Measurements from ENCODE around the gene TUT4. TPM values are rescaled to one million over a fixed set of nuclear protein-coding genes. Genes with fewer than 3 reads are reported as not detected.

Gene TUT4
- total RNA-seq, 1 donor from 2014 or later, result 61.2 TPM

GRCh38 chr1:52454127-52454526, 98.8 kb downstream of the TUT4 start:
- Mint-ChIP-seq H3K4me1 (no peaks in the 10 kb centered on the region), H3K4me3 (no peak overlapping the region), H3K27ac (no peak overlapping the region), H3K27me3 (no peaks in the 10 kb centered on the region), H3K9me3 (no peaks in the 10 kb centered on the region), H3K36me3 (ENCODE audit: low read depth) (peaks cover 37% of the 10 kb centered on the region)
- intact Hi-C loops (cut with micrococcal nuclease), result no loop called here
- DNase-seq, result no peak

- intact Hi-C loops (cut with micrococcal nuclease), result no loop called here
- H3K4me3 Mint-ChIP-seq, result no peak overlapping the region
- H3K4me1 Mint-ChIP-seq, result no peaks in the 10 kb centered on the region
- no peaks in the 10 kb centered on the region for H3K27me3 Mint-ChIP-seq
- no peak for DNase-seq
- H3K9me3 Mint-ChIP-seq, result no peaks in the 10 kb centered on the region
- peaks cover 25% of the 10 kb centered on the region for H3K36me3 Mint-ChIP-seq (ENCODE audit: low read depth)
- no peak overlapping the region for H3K27ac Mint-ChIP-seq
Observed at GRCh38 chr1:52444463-52444862, 108.4 kb downstream of the TUT4 start.

- H3K9me3 Mint-ChIP-seq, result no peaks in the 10 kb centered on the region
- H3K27me3 Mint-ChIP-seq, result no peaks in the 10 kb centered on the region
- no peak overlapping the region for H3K27ac Mint-ChIP-seq
- no peaks in the 10 kb centered on the region for H3K4me1 Mint-ChIP-seq
- H3K36me3 Mint-ChIP-seq (ENCODE audit: low read depth), result peaks cover 28% of the 10 kb centered on the region
- no peak overlapping the region for H3K4me3 Mint-ChIP-seq
- intact Hi-C loops (cut with micrococcal nuclease), result no loop called here
- no peak for DNase-seq
Observed at GRCh38 chr1:52439976-52440375, 112.9 kb downstream of the TUT4 start.

- Mint-ChIP-seq H3K27me3 (no peaks in the 10 kb centered on the region), H3K36me3 (ENCODE audit: low read depth) (peaks cover 33% of the 10 kb centered on the region)
- intact Hi-C loops (cut with micrococcal nuclease), result no loop called here
Observed at GRCh38 chr1:52436817-52437216, 116.1 kb downstream of the TUT4 start.

GRCh38 chr1:52435650-52436049, 117.2 kb downstream of the TUT4 start:
- no peaks in the 10 kb centered on the region for H3K9me3 Mint-ChIP-seq
- H3K36me3 Mint-ChIP-seq (ENCODE audit: low read depth), result peaks cover 39% of the 10 kb centered on the region
- DNase-seq, result no peak
- H3K4me1 Mint-ChIP-seq, result no peaks in the 10 kb centered on the region
- no peaks in the 10 kb centered on the region for H3K27me3 Mint-ChIP-seq
- H3K4me3 Mint-ChIP-seq, result no peak overlapping the region
- intact Hi-C loops (cut with micrococcal nuclease), result no loop called here
- H3K27ac Mint-ChIP-seq, result no peak overlapping the region

More at GRCh38 chr1:52436817-52437216, 116.1 kb downstream of the TUT4 start:
- no peaks in the 10 kb centered on the region for H3K4me1 Mint-ChIP-seq
- no peaks in the 10 kb centered on the region for H3K9me3 Mint-ChIP-seq
- no peak for DNase-seq
- no peak overlapping the region for H3K27ac Mint-ChIP-seq
- no peak overlapping the region for H3K4me3 Mint-ChIP-seq

GRCh38 chr1:52435211-52435610, 117.7 kb downstream of the TUT4 start:
- Mint-ChIP-seq H3K27ac (no peak overlapping the region), H3K4me3 (no peak overlapping the region)

GRCh38 chr1:52432807-52433206, 120.1 kb downstream of the TUT4 start:
- Mint-ChIP-seq H3K27me3 (no peaks in the 10 kb centered on the region), H3K36me3 (ENCODE audit: low read depth) (peaks cover 41% of the 10 kb centered on the region), H3K4me3 (no peak overlapping the region), H3K9me3 (no peaks in the 10 kb centered on the region), H3K4me1 (no peaks in the 10 kb centered on the region), H3K27ac (no peak overlapping the region)
- DNase-seq, result peak; percentile 39
- intact Hi-C loops (cut with micrococcal nuclease), result no loop called here

More at GRCh38 chr1:52435211-52435610, 117.7 kb downstream of the TUT4 start:
- Mint-ChIP-seq H3K27me3 (no peaks in the 10 kb centered on the region), H3K4me1 (no peaks in the 10 kb centered on the region), H3K36me3 (ENCODE audit: low read depth) (peaks cover 42% of the 10 kb centered on the region), H3K9me3 (no peaks in the 10 kb centered on the region)
- intact Hi-C loops (cut with micrococcal nuclease), result no loop called here
- peak; percentile 32 for DNase-seq

GRCh38 chr1:52427152-52427551, 125.7 kb downstream of the TUT4 start:
- H3K27me3 Mint-ChIP-seq, result no peaks in the 10 kb centered on the region
- H3K36me3 Mint-ChIP-seq (ENCODE audit: low read depth), result peaks cover 53% of the 10 kb centered on the region
- H3K9me3 Mint-ChIP-seq, result no peaks in the 10 kb centered on the region
- H3K27ac Mint-ChIP-seq, result no peak overlapping the region
- H3K4me3 Mint-ChIP-seq, result no peak overlapping the region
- peaks cover 31% of the 10 kb centered on the region for H3K4me1 Mint-ChIP-seq
- intact Hi-C loops (cut with micrococcal nuclease), result no loop called here
- DNase-seq, result no peak

- Mint-ChIP-seq H3K36me3 (ENCODE audit: low read depth) (peaks cover 51% of the 10 kb centered on the region), H3K4me1 (peaks cover 31% of the 10 kb centered on the region), H3K4me3 (no peak overlapping the region), H3K27ac (peak overlapping the region; percentile 62), H3K27me3 (no peaks in the 10 kb centered on the region), H3K9me3 (no peaks in the 10 kb centered on the region)
- DNase-seq, result no peak
- intact Hi-C loops (cut with micrococcal nuclease), result no loop called here
Observed at GRCh38 chr1:52426371-52426770, 126.5 kb downstream of the TUT4 start.

GRCh38 chr1:52424813-52425212, 128.1 kb downstream of the TUT4 start:
- Mint-ChIP-seq H3K4me1 (peaks cover 33% of the 10 kb centered on the region), H3K27me3 (no peaks in the 10 kb centered on the region), H3K4me3 (peak overlapping the region; percentile 67), H3K9me3 (no peaks in the 10 kb centered on the region), H3K36me3 (ENCODE audit: low read depth) (peaks cover 41% of the 10 kb centered on the region), H3K27ac (peak overlapping the region; percentile 81)
- intact Hi-C loops (cut with micrococcal nuclease), result loop anchor here (1.0 kb wide), 3 partner anchors 21 to 261 kb away; partner anchors contain the start of genes ORC1, PRPF38A and TUT4
- no peak for DNase-seq

GRCh38 chr1:52424231-52424636, 128.7 kb downstream of the TUT4 start:
- Mint-ChIP-seq H3K9me3 (no peaks in the 10 kb centered on the region), H3K27me3 (no peaks in the 10 kb centered on the region), H3K36me3 (ENCODE audit: low read depth) (peaks cover 47% of the 10 kb centered on the region), H3K4me3 (peak overlapping the region; percentile 67), H3K27ac (peak overlapping the region; percentile 81), H3K4me1 (peaks cover 39% of the 10 kb centered on the region)
- peak; percentile 78 for DNase-seq
- intact Hi-C loops (cut with micrococcal nuclease), result loop anchor here (1.0 kb wide), 3 partner anchors 20 to 262 kb away; partner anchors contain the start of genes ORC1, PRPF38A and TUT4

GRCh38 chr1:52423771-52424170, 129.1 kb downstream of the TUT4 start:
- peak overlapping the region; percentile 81 for H3K27ac Mint-ChIP-seq
- H3K4me1 Mint-ChIP-seq, result peaks cover 40% of the 10 kb centered on the region
- DNase-seq, result peak; percentile 92
- intact Hi-C loops (cut with micrococcal nuclease), result loop anchor here (1.0 kb wide), 3 partner anchors 19 to 263 kb away; partner anchors contain the start of genes ORC1, PRPF38A and TUT4
- H3K27me3 Mint-ChIP-seq, result no peaks in the 10 kb centered on the region
- peaks cover 48% of the 10 kb centered on the region for H3K36me3 Mint-ChIP-seq (ENCODE audit: low read depth)
- no peaks in the 10 kb centered on the region for H3K9me3 Mint-ChIP-seq
- peak overlapping the region; percentile 67 for H3K4me3 Mint-ChIP-seq

GRCh38 chr1:52423055-52423454, 129.8 kb downstream of the TUT4 start:
- intact Hi-C loops (cut with micrococcal nuclease), result no loop called here
- Mint-ChIP-seq H3K36me3 (ENCODE audit: low read depth) (peaks cover 48% of the 10 kb centered on the region), H3K4me3 (no peak overlapping the region), H3K9me3 (no peaks in the 10 kb centered on the region), H3K27me3 (no peaks in the 10 kb centered on the region), H3K27ac (no peak overlapping the region), H3K4me1 (peaks cover 40% of the 10 kb centered on the region)
- no peak for DNase-seq

GRCh38 chr1:52420713-52421112, 132.2 kb downstream of the TUT4 start:
- H3K9me3 Mint-ChIP-seq, result no peaks in the 10 kb centered on the region
- peaks cover 43% of the 10 kb centered on the region for H3K36me3 Mint-ChIP-seq (ENCODE audit: low read depth)
- peaks cover 34% of the 10 kb centered on the region for H3K4me1 Mint-ChIP-seq
- H3K4me3 Mint-ChIP-seq, result no peak overlapping the region
- no peaks in the 10 kb centered on the region for H3K27me3 Mint-ChIP-seq
- intact Hi-C loops (cut with micrococcal nuclease), result no loop called here
- H3K27ac Mint-ChIP-seq, result no peak overlapping the region
- DNase-seq, result no peak

- Mint-ChIP-seq H3K4me3 (no peak overlapping the region), H3K9me3 (no peaks in the 10 kb centered on the region), H3K4me1 (peaks cover 16% of the 10 kb centered on the region), H3K27me3 (no peaks in the 10 kb centered on the region), H3K27ac (no peak overlapping the region), H3K36me3 (ENCODE audit: low read depth) (peaks cover 58% of the 10 kb centered on the region)
- intact Hi-C loops (cut with micrococcal nuclease), result no loop called here
- no peak for DNase-seq
Observed at GRCh38 chr1:52416811-52417210, 136.1 kb downstream of the TUT4 start.

All from activated CD4-positive, alpha-beta T cell treated with anti-CD3 and anti-CD28 coated beads, Interleukin-2, amount 10 ng/mL, durations not matched to agents 24 days and 14 days (primary cell).